ENCODE measurements around the gene GMIP.

GRCh38 chr19:19655641-19656343 is 12.3 kb upstream of the GMIP start:
- TF ChIP-seq, protein P1, sequence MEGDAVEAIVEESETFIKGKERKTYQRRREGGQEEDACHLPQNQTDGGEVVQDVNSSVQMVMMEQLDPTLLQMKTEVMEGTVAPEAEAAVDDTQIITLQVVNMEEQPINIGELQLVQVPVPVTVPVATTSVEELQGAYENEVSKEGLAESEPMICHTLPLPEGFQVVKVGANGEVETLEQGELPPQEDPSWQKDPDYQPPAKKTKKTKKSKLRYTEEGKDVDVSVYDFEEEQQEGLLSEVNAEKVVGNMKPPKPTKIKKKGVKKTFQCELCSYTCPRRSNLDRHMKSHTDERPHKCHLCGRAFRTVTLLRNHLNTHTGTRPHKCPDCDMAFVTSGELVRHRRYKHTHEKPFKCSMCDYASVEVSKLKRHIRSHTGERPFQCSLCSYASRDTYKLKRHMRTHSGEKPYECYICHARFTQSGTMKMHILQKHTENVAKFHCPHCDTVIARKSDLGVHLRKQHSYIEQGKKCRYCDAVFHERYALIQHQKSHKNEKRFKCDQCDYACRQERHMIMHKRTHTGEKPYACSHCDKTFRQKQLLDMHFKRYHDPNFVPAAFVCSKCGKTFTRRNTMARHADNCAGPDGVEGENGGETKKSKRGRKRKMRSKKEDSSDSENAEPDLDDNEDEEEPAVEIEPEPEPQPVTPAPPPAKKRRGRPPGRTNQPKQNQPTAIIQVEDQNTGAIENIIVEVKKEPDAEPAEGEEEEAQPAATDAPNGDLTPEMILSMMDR (IDR thresholded peaks at IDR 0.05; ENCODE audit: insufficient read depth, low read depth, low read length), result no peak
- TF ChIP-seq EZH2 (IDR thresholded peaks at IDR 0.05; ENCODE audit: insufficient read depth, low read length), result no peak

Measured in astrocyte (in vitro differentiated cells and primary cell).